ENCODE measurements around the gene AQP6.

AQP6 gene

GRCh38 chr12:49955899-49956662, 16.7 kb upstream of the AQP6 start:
- H3K4me3 ChIP-seq (ENCODE audit: low read depth, low read length): no peak overlapping the region

GRCh38 chr12:49956663-49957569, 15.8 kb upstream of the AQP6 start:
- no peak overlapping the region for H3K4me3 ChIP-seq (ENCODE audit: low read depth, low read length)

GRCh38 chr12:49957570-49957967, 15.2 kb upstream of the AQP6 start:
- H3K4me3 ChIP-seq (ENCODE audit: low read depth, low read length): no peak overlapping the region

GRCh38 chr12:49959685-49960473, 12.9 kb upstream of the AQP6 start:
- H3K4me3 ChIP-seq (ENCODE audit: low read depth, low read length): no peak overlapping the region

- no peak overlapping the region for H3K4me3 ChIP-seq (ENCODE audit: low read depth, low read length)
Observed at GRCh38 chr12:49960474-49961110, 12.2 kb upstream of the AQP6 start.

GRCh38 chr12:49961111-49961922, 11.4 kb upstream of the AQP6 start, which contains the start of gene AQP5:
AQP5 (plus strand) TSS chr12:49961872; CDS start chr12:49962018, 146 bp downstream.
- H3K4me3 ChIP-seq (ENCODE audit: low read depth, low read length): peak within 1 kb of the TSS; percentile 20

GRCh38 chr12:49961993-49962764, 10.6 kb upstream of the AQP6 start:
- no peak overlapping the region for H3K4me3 ChIP-seq (ENCODE audit: low read depth, low read length)

- H3K4me3 ChIP-seq (ENCODE audit: low read depth, low read length): no peak overlapping the region
Observed at GRCh38 chr12:49962861-49963765, 9.6 kb upstream of the AQP6 start.

GRCh38 chr12:49963976-49964815, 8.6 kb upstream of the AQP6 start:
- H3K4me3 ChIP-seq (ENCODE audit: low read depth, low read length): no peak overlapping the region

- no peak overlapping the region for H3K4me3 ChIP-seq (ENCODE audit: low read depth, low read length)
Observed at GRCh38 chr12:49964849-49965624, 7.7 kb upstream of the AQP6 start.

GRCh38 chr12:49965836-49966235, 6.9 kb upstream of the AQP6 start:
- H3K4me3 ChIP-seq (ENCODE audit: low read depth, low read length): no peak overlapping the region

GRCh38 chr12:49966511-49967041, 6.2 kb upstream of the AQP6 start:
- no peak overlapping the region for H3K4me3 ChIP-seq (ENCODE audit: low read depth, low read length)

GRCh38 chr12:49967042-49967776, 5.5 kb upstream of the AQP6 start:
- peak overlapping the region; percentile 18 for H3K4me3 ChIP-seq (ENCODE audit: low read depth, low read length)

GRCh38 chr12:49967777-49968250, 4.9 kb upstream of the AQP6 start:
- peak overlapping the region; percentile 18 for H3K4me3 ChIP-seq (ENCODE audit: low read depth, low read length)

GRCh38 chr12:49968471-49968870, 4.3 kb upstream of the AQP6 start:
- H3K4me3 ChIP-seq (ENCODE audit: low read depth, low read length): no peak overlapping the region
